Hematopoietic multipotent progenitor cell treated with erythropoietin and hydrocortisone succinate and interleukin-3 and kit ligand, for 6 days (in vitro differentiated cells): Measurements from ENCODE around the gene UNC119.

Source experiments
- DNase-seq: peaks from one replicate; pipeline ENCODE4 v3.0.0-alpha.2; 2015

The UNC119 gene

GRCh38 chr17:28572259-28573039 lies 20.0 kb upstream of the UNC119 start:
- peak; percentile 52 for DNase-seq

GRCh38 chr17:28571361-28572122 lies 19.1 kb upstream of the UNC119 start, which contains the start of gene PIGS:
PIGS (minus strand) TSS chr17:28571524; CDS start chr17:28571496, 28 bp downstream.
- peak; percentile 97 for DNase-seq

- peak; percentile 75 for DNase-seq
Observed at GRCh38 chr17:28570716-28571360, 18.4 kb upstream of the UNC119 start.

GRCh38 chr17:28569446-28569845 lies 17.0 kb upstream of the UNC119 start:
- DNase-seq, result no peak

GRCh38 chr17:28567604-28568003 lies 15.2 kb upstream of the UNC119 start:
- peak; percentile 53 for DNase-seq

DNA sequence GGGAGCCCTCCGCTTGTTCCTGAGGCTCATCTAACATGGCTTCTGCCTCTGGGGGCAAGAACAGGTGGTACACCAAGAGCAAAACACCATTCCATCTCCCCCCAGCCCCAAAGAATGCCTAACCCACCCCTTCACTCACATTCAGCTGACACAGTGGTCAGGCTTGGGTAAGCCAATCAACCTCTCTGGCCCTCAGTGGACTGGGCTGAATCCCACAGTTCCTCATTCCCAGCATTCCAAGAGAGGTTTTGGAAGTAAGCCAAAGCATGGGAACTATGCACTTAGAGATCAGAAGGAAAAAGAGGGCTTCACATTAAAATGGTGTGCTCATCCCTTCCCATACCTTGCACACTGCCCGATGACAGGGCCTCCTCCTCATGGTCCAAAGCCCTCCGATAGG lies 11.1 kb upstream of the UNC119 start:
- no peak for DNase-seq

DNA sequence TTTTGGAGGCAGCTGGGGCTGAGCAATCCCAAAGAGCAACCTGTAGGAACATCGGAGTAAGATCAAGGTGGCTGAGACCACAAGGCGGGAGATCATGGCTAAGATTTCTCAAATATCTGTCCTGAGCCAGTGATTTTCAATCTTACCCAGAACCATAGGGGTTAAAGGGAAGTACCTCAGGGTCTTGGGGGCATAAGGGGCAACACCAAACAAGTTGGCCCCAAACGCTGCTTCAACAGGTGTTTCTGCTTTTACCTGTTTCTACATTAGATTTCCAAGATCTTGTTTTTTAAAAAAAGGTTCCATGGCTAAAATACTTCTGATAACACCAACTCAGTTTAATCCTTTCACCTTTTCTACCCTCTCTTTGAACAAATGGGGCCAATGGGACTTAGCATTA lies 2.6 kb upstream of the UNC119 start:
- DNase-seq, result no peak

DNA sequence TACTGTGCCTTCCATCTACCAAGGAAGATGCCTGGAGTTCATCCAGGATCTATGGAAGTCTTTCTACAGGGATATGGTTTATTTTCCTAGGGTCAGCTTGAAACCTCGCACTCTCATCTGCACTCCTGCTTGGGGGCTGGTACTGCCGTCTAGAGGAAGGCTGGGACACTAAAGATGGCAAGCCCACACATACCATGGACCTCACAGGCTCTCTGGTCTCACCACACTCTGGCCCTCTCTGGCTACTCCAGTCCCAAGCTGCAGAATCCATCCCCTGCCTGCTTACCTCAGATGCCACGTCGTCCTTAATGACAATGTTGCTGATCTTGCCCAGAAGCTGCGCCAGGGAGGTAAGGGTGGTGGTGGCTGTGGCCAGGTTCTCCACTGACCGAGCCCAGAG lies 2.1 kb upstream of the UNC119 start:
- DNase-seq, result peak; percentile 43

DNA sequence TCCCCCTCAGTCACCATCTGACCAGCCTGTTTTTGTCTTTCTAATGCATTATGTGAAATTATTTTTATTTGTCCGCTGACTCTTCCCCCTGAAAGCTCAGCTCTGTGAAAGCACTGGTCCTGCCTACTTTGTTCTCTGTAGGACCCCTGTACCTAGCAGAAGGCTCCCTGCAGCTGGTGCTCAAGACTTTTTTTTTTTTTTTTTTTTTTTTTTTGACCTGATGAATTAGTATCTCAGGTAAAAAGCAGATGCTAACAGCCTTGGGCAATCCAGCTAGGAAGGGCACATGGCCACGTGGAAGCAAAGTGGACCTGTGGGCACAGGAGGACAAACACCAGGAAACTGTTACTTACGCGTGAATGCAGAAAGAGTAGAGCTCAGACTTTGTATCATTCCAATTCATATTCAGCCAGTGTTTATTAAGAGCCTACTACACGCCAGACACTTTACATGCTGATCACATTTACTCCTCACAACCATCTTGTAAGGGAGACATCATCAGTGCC lies 629 bp upstream of the UNC119 start:
- no peak for DNase-seq

GRCh38 chr17:28551421-28552175 lies 826 bp downstream of the UNC119 start:
- no peak for DNase-seq

GRCh38 chr17:28550858-28551257 lies 1.6 kb downstream of the UNC119 start:
- no peak for DNase-seq

- no peak for DNase-seq
Observed at GRCh38 chr17:28549236-28550132, 2.9 kb downstream of the UNC119 start.

DNA sequence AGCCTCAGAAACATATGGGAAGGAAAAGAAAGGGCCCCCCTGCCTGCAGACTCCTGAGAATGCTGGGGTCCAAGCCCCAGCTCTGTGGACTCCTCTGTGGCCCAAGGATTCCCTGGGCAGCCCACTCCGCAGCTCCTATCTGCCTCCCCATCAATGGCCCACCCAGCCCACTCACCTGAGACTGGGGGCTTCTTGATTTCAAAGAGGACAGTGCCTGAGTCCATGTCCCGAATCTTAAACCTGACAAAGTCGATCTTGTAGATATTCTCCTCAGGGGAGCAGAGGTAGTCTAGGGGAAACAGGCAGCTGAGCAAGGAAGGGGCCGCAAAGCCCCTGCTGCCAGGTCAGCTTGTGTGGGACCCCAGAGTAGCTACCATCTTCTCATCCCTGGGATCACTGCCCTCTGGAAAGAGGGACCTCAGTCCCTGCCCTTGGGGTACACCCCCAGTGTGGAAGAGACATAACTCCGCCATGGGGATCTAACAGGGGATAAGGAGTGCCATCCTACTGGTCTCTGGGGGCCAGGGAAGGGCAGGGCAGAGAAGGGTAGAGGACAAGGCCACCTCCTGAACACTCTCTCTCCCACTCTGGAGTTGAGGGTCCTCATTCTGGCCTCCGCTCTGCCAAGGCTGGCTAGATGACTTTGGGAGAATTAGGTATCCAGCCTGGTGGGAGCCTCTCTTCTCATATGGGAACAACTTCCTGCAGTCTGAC lies 3.9 kb downstream of the UNC119 start:
- no peak for DNase-seq

GRCh38 chr17:28547623-28548416 lies 4.6 kb downstream of the UNC119 start:
- DNase-seq, result peak; percentile 93

DNA sequence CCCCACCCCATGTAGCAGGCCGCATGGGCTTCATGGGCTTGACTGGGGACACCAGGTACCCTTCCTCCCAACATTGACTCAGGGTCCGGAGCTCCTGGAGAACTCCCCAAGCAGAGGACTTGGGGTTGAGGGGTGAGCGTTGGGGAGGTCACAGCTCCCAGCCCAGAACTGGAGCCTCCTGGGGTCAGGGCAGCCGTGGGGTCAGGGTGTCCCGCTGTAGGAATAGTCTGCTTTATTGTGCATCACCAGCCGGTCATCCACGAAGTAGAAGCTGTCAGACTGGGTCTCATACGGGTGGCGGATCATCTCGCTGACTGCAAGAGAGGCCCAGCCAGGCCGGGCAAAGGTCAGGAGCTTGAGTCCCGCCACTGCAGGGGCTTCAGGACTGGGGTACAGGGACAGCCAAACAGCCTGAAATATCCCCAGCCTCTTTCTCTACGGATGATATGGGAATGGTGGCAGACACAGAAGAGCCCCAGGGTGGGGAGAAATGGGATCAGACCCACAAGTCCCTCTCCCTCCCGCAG lies 5.3 kb downstream of the UNC119 start:
- no peak for DNase-seq

- no peak for DNase-seq
Observed at GRCh38 chr17:28545787-28546415, 6.5 kb downstream of the UNC119 start.

- no peak for DNase-seq
Observed at GRCh38 chr17:28545141-28545503, 7.3 kb downstream of the UNC119 start.

- no peak for DNase-seq
Observed at GRCh38 chr17:28544402-28545140, 7.9 kb downstream of the UNC119 start.

- DNase-seq, result no peak
Observed at GRCh38 chr17:28541439-28541838, 11.0 kb downstream of the UNC119 start.
